ENCODE results near the gene TPR. TPM values are rescaled to one million over a fixed set of nuclear protein-coding genes. Genes with fewer than 3 reads are reported as not detected.

TPR gene
- total RNA-seq, 1 donor from 2014 or later, result 41.1 TPM

DNA sequence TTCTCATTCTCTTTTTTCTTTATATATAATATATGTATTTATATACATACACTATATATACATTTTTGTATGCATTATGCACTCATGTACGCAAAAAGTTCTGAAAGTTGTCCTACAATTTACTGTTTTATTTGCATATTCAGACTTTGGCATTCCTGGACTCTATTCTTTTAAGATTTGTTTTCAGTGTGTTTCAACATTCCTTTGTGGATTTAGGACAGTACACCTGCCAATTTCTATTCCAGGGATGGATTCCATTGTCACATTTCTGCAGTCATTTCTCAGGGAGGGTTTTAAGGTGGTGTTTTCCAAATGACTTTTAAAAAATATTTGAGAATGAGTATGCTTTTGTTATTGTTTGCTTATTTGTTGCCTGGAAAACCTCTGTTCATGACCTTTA is 76.2 kb downstream of the TPR start:
- intact Hi-C loops (cut with DNase I), result no loop called here
- DNase-seq (ENCODE audit: missing footprints) (no peak), ATAC-seq (no peak)

DNA sequence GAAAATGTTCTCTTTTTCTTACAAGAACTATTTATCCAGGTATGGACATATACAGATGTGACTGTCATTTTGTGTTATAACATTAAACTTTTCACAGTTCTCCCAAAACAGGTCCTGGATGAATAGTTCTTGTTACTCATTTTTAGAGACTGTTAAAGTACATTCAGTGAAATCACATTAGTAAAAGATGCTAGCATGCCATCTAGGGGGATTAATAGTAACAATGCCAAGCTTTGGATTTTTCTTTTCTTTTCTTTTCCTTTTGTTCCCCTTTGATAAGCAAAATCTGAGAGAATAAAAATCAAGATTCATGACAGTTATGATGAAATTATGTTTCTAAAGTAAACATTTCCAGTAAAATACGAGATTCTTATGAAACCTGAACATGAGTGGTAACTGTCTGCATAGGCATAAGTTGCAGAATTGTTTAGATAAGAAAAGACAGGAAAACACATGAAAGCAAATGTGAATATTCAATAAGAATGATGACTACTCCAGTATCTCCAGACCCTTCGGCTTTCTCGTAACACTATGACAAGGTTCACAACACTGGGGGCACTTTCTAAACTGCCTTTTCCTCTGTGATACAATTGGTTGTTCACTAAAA is 77.5 kb downstream of the TPR start:
- no peak for ATAC-seq
- intact Hi-C loops (cut with DNase I), result no loop called here
- no peak for DNase-seq (ENCODE audit: missing footprints)

GRCh38 chr1:186295980-186296379 is 79.1 kb downstream of the TPR start, which contains the start of gene PRG4:
PRG4 (plus strand) TSS chr1:186296279.
- intact Hi-C loops (cut with DNase I), result no loop called here
- DNase-seq (ENCODE audit: missing footprints) (no peak), ATAC-seq (no peak)

- intact Hi-C loops (cut with DNase I), result no loop called here
- DNase-seq (ENCODE audit: missing footprints) (no peak), ATAC-seq (no peak)
These were observed 82.2 kb downstream of the TPR start for GRCh38 chr1:186292875-186293274.

DNA sequence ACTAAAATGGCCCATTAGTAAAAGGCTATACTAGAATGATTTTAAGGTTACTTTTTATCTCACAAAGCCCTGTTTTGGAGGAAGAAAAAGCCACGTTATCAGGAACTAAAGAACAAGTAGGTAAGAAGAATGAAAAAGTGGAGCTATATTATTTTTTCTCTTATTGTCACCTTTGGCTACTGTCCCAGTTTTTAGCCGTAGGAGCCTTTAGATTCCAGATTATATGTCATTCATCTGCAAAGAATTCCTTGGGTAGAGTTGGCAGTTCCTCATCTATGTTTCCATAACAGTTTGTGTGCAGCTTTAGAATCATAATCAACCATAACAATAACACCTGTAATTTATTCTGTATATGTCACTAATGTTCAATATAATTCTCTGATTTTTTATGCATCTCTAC is 83.8 kb downstream of the TPR start:
- no peak for ATAC-seq
- no peak for DNase-seq (ENCODE audit: missing footprints)
- intact Hi-C loops (cut with DNase I), result no loop called here

GRCh38 chr1:186289943-186290545 is 85.0 kb downstream of the TPR start:
- intact Hi-C loops (cut with DNase I), result no loop called here
- no peak for ATAC-seq
- DNase-seq (ENCODE audit: missing footprints), result no peak

- intact Hi-C loops (cut with DNase I), result no loop called here
- ATAC-seq (no peak), DNase-seq (ENCODE audit: missing footprints) (no peak)
These were observed 88.3 kb downstream of the TPR start for GRCh38 chr1:186286615-186287315.

GRCh38 chr1:186283374-186283773 is 91.7 kb downstream of the TPR start:
- DNase-seq (ENCODE audit: missing footprints) (no peak), ATAC-seq (no peak)
- intact Hi-C loops (cut with DNase I), result no loop called here

GRCh38 chr1:186282466-186282865 is 92.6 kb downstream of the TPR start:
- intact Hi-C loops (cut with DNase I), result no loop called here
- ATAC-seq, result no peak

GRCh38 chr1:186275822-186276221 is 99.2 kb downstream of the TPR start:
- intact Hi-C loops (cut with DNase I), result no loop called here
- DNase-seq (ENCODE audit: missing footprints), result no peak
- ATAC-seq, result no peak

More at GRCh38 chr1:186282466-186282865, 92.6 kb downstream of the TPR start:
- no peak for DNase-seq (ENCODE audit: missing footprints)

DNA sequence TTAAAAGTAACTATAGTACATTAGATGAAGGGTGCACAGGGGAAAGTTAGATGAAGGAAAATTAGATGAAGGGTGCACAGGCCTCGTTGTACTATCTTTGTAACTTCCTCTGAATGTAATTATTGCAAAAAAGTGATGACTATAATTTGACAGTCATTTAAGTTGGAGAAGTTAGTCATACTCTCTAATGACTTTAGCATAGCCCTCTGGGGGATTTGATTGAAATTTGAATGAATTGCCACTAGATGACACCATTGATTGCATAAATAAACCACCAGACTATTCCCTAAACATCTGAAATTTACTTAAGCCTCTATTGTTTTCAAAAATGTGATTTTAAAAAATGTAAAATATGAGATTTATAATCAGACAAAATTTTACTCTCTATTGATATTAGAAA is 102.6 kb downstream of the TPR start:
- no peak for DNase-seq (ENCODE audit: missing footprints)
- no peak for ATAC-seq
- intact Hi-C loops (cut with DNase I), result no loop called here

GRCh38 chr1:186271032-186271431 is 104.0 kb downstream of the TPR start:
- no peak for ATAC-seq
- intact Hi-C loops (cut with DNase I), result no loop called here
- no peak for DNase-seq (ENCODE audit: missing footprints)

Other genes with a start within 250 kb of the TPR start
- 1.4 TPM for gene PRG4, start 79.0 kb downstream of the TPR start, total RNA-seq
- 9.0 TPM for gene ODR4, start 585 bp upstream of the TPR start, total RNA-seq
- gene PDC, start 85.9 kb upstream of the TPR start, total RNA-seq, result not detected